GM23338 (cell line): ENCODE data around the gene CHPF. TPM values are rescaled to one million over a fixed set of nuclear protein-coding genes. Genes with fewer than 3 reads are reported as not detected.

Source experiments
- ATAC-seq: fragments of 200-7000 bp; cut with Tn5 transposase; 3 replicates; pipeline ENCODE4 v1.9.1; 2020
- DNase-seq: peaks from one replicate; pipeline ENCODE4 v3.0.0-alpha.2; 2015; ENCODE audit warnings: low spot score
- H2AFZ ChIP-seq: fragments of 200-600 bp; sonication (generic); 2 replicates; pipeline ENCODE4 v1.8.0; 2016; ENCODE audit warnings: antibody characterized with exemption, mild to moderate bottlenecking, moderate library complexity
- H3F3A ChIP-seq: fragments of 200-600 bp; sonication (generic); replicated peaks from 2 replicates; pipeline ENCODE4 v1.8.0; 2017; ENCODE audit warnings: antibody characterized with exemption, mixed run types, low read depth
- H3K27ac ChIP-seq: fragments of 200-600 bp; sonication (generic); 2 replicates; pipeline ENCODE4 v1.6.1; 2016; ENCODE audit warnings: low read depth
- H3K27me3 ChIP-seq: fragments of 200-600 bp; sonication (generic); 2 replicates; pipeline ENCODE4 v1.8.0; 2016; ENCODE audit warnings: mild to moderate bottlenecking, mixed run types, moderate library complexity; ENCODE audit not compliant: insufficient read depth
- H3K36me3 ChIP-seq: fragments of 200-600 bp; sonication (generic); 2 replicates; pipeline ENCODE4 v1.8.0; 2016; ENCODE audit warnings: mild to moderate bottlenecking; ENCODE audit not compliant: insufficient read depth
- H3K4me1 ChIP-seq: fragments of 200-600 bp; sonication (generic); 2 replicates; pipeline ENCODE4 v1.8.0; 2016; ENCODE audit warnings: mild to moderate bottlenecking, moderate library complexity; ENCODE audit not compliant: insufficient read depth
- H3K4me2 ChIP-seq: fragments of 200-600 bp; sonication (generic); 2 replicates; pipeline ENCODE4 v1.7.1; 2017; ENCODE audit warnings: mixed run types
- H3K4me3 ChIP-seq: fragments of 200-600 bp; sonication (generic); 2 replicates; pipeline ENCODE4 v1.6.1; 2016; ENCODE audit warnings: mixed run types
- H3K79me2 ChIP-seq: fragments of 200-600 bp; sonication (generic); replicated peaks from 2 replicates; pipeline ENCODE4 v1.8.0; 2017; ENCODE audit warnings: mild to moderate bottlenecking; ENCODE audit not compliant: insufficient read depth
- H3K9me2 ChIP-seq: fragments of 200-600 bp; sonication (generic); 2 replicates; pipeline ENCODE4 v1.8.0; 2017; ENCODE audit not compliant: insufficient read depth
- H4K20me1 ChIP-seq: fragments of 200-600 bp; sonication (generic); replicated peaks from 2 replicates; pipeline ENCODE4 v1.8.0; 2017; ENCODE audit warnings: mild to moderate bottlenecking; ENCODE audit not compliant: insufficient read depth
- H3K27ac Mint-ChIP-seq: 2 replicates; pipeline ENCODE4 v1.8.0; 2020; ENCODE audit warnings: inconsistent platforms, mild to moderate bottlenecking, moderate library complexity, mixed read lengths
- H3K27me3 Mint-ChIP-seq: 3 replicates; pipeline ENCODE4 v1.8.0; 2022; ENCODE audit warnings: low read depth, mild to moderate bottlenecking, moderate library complexity, mixed read lengths, inconsistent platforms; ENCODE audit not compliant: insufficient read depth, poor library complexity
- H3K36me3 Mint-ChIP-seq: 3 replicates; pipeline ENCODE4 v1.8.0; 2021; ENCODE audit warnings: low read depth, mild to moderate bottlenecking, inconsistent platforms, moderate library complexity, mixed read lengths
- H3K4me1 Mint-ChIP-seq: 3 replicates; pipeline ENCODE4 v1.8.0; 2020; ENCODE audit warnings: mild to moderate bottlenecking, inconsistent platforms, mixed read lengths
- H3K4me3 Mint-ChIP-seq: 3 replicates; pipeline ENCODE4 v1.8.0; 2021; ENCODE audit warnings: moderate library complexity, mild to moderate bottlenecking, inconsistent platforms, mixed read lengths
- H3K9me3 Mint-ChIP-seq: 3 replicates; pipeline ENCODE4 v1.8.0; 2020; ENCODE audit warnings: moderate library complexity, mild to moderate bottlenecking, inconsistent platforms, mixed read lengths
- CREB1 ChIP-seq: fragments of 250-450 bp; sonication (Bioruptor Pico); IDR thresholded peaks from 2 replicates; pipeline ENCODE4 v1.5.0; 2020; ENCODE audit warnings: low read depth, mild to moderate bottlenecking, moderate library complexity
- CTCF ChIP-seq, 2 experiments: fragments of 200-600 bp in 1 of 2; sonication (generic) in 1 of 2; conservative IDR thresholded peaks; 2 replicates each; pipeline versions ENCODE4 v1.5.1 to v1.6.1; 2016 to 2017; ENCODE audit warnings: antibody characterized with exemption in 2 of 2, low read depth in 2 of 2, mild to moderate bottlenecking in 2 of 2, moderate library complexity in 1 of 2
- ETS1 ChIP-seq: IDR thresholded peaks from 2 replicates; pipeline ENCODE4 v1.6.1; 2016; ENCODE audit warnings: antibody characterized with exemption
- EZH2 ChIP-seq: fragments of 200-600 bp; sonication (generic); IDR thresholded peaks from one replicate; pipeline ENCODE4 v1.8.0; 2017; ENCODE audit warnings: antibody characterized with exemption, mild to moderate bottlenecking, low read depth; ENCODE audit not compliant: unreplicated experiment
- EZH2phosphoT487 ChIP-seq: fragments of 200-600 bp; sonication (generic); IDR thresholded peaks from one replicate; pipeline ENCODE4 v1.8.1; 2018; ENCODE audit warnings: antibody characterized with exemption; ENCODE audit not compliant: unreplicated experiment
- JUNB ChIP-seq: IDR thresholded peaks from one replicate; pipeline ENCODE4 v1.6.1; 2016; ENCODE audit warnings: antibody characterized with exemption; ENCODE audit not compliant: unreplicated experiment
- REST ChIP-seq: IDR thresholded peaks from one replicate; pipeline ENCODE4 v1.6.1; 2018; ENCODE audit warnings: antibody characterized with exemption; ENCODE audit not compliant: unreplicated experiment
- STAT1 ChIP-seq: IDR thresholded peaks from one replicate; pipeline ENCODE4 v1.6.1; 2016; ENCODE audit warnings: antibody characterized with exemption; ENCODE audit not compliant: unreplicated experiment
- polyA plus RNA-seq: library from polyadenylated mRNA; unstranded; fragments of >200 nt; fragmentation: Nextera tagmentation; extraction: Ambion mirVana; gene quantifications from 2 replicates; pipeline ENCODE4 v1.2.1, GENCODE V29; 2016
- total RNA-seq: library from RNA; depleted of rRNA; stranded (reverse); fragments of >200 nt; shearing (Covaris generic); gene quantifications from 2 replicates; pipeline ENCODE4 v1.2.3, GENCODE V29; 2014

CHPF gene
- total and polyA plus RNA-seq, 2 experiments from 2014 or later: 36.5 to 252 TPM

GRCh38 chr2:219513787-219514186, 29.8 kb downstream of the CHPF start (continued):
- TF ChIP-seq REST: no peak
- no peak for TF ChIP-seq EZH2phosphoT487

- Mint-ChIP-seq H3K36me3 (no peaks in the 10 kb centered on the region), H3K4me1 (peaks cover 73% of the 10 kb centered on the region), H3K9me3 (no peaks in the 10 kb centered on the region), H3K27me3 (peaks cover 73% of the 10 kb centered on the region), H3K27ac (no peak overlapping the region), H3K4me3 (peak overlapping the region; percentile 49; the same call in 1 of the 3 replicates)
- H3K4me3 ChIP-seq: peak overlapping the region; percentile 43; the same call in 1 of the 2 replicates
- ATAC-seq (no peak), DNase-seq (peak; percentile 46)
- H3K36me3 ChIP-seq: no peaks in the 10 kb centered on the region
- H3K27me3 ChIP-seq: peaks cover 72% of the 10 kb centered on the region
- no peaks in the 10 kb centered on the region for H3K79me2 ChIP-seq
- no peaks in the 10 kb centered on the region for H3K9me2 ChIP-seq
- H3K4me1 ChIP-seq: peaks cover 51% of the 10 kb centered on the region
- H3K4me2 ChIP-seq: peak overlapping the region; percentile 73
- no peak overlapping the region for H3K27ac ChIP-seq
- no peaks in the 10 kb centered on the region for H4K20me1 ChIP-seq
- H3F3A ChIP-seq: peaks cover 4% of the 10 kb centered on the region; the same call in 1 of the 2 replicates
- no peak overlapping the region for H2AFZ ChIP-seq
- TF ChIP-seq ETS1 (no peak), JUNB (no peak), CREB1 (no peak), EZH2 (no peak), CTCF (conservative IDR thresholded peaks at IDR 0.05; ENCODE audit: low read depth in 2 of 2) (no peak), REST (no peak), STAT1 (no peak)
These were observed 30.9 kb downstream of the CHPF start for GRCh38 chr2:219512524-219513216.
